K562 (cell line): ENCODE measurements around the gene LRMDA.

ENCODE experiments used
- CTBP1 ChIP-seq: fragments of 450-650 bp; IDR thresholded peaks from 2 replicates; pipeline ENCODE4 v1.6.1; 2016; ENCODE audit warnings: borderline replicate concordance
- CTCF ChIP-seq, 3 experiments: IDR thresholded peaks in 2 of 3; conservative IDR thresholded peaks in 1 of 3; 2 replicates each; pipeline ENCODE4 v1.5.1; 2011 to 2012; ENCODE audit warnings: low read length in 3 of 3, mild to moderate bottlenecking in 3 of 3, control low read depth in 2 of 3, improper control_type of control experiment in 1 of 3, inconsistent platforms in 1 of 3, low read depth in 1 of 3, mixed read lengths in 1 of 3, moderate library complexity in 1 of 3; ENCODE audit not compliant: insufficient read depth in 2 of 3
- NR2C2 ChIP-seq, 2 experiments: fragments of 200-800 bp in 1 of 2; sonication (Bioruptor generic) in 1 of 2; sonication (generic) in 1 of 2; formaldehyde crosslinking in 1 of 2; IDR thresholded peaks; 2 replicates each; pipeline versions ENCODE4 v1.6.1 to v1.8.0; 2016 to 2022; ENCODE audit warnings: mild to moderate bottlenecking in 1 of 2, missing compliant biosample characterization in 1 of 2, missing genetic modification characterization in 1 of 2, missing genetic modification reagents in 1 of 2
- TEAD2 ChIP-seq: fragments of 450-650 bp; IDR thresholded peaks from 2 replicates; pipeline ENCODE4 v1.6.1; 2016; ENCODE audit warnings: missing genetic modification characterization, control low read depth, missing compliant biosample characterization

- TF ChIP-seq CTCF (IDR thresholded peaks at IDR 0.05 in 2 of 3, conservative IDR thresholded peaks at IDR 0.05 in 1 of 3; ENCODE audit: insufficient read depth in 2 of 3, low read depth in 1 of 3, low read length in 3 of 3) (no peak), NR2C2 (CRISPR knock-in tag; IDR thresholded peaks at IDR 0.05) (no peak), NR2C2 (tag; IDR thresholded peaks at IDR 0.05) (no peak), CTBP1 (no peak), TEAD2 (tag) (no peak)
These were observed 963.3 kb downstream of the LRMDA start for GRCh38 chr10:76394707-76395042.
